ENCODE results near the gene C10orf67.
"Not testable (repeated sequence)": the region's sequence is repeated elsewhere in the genome, so short reads cannot be mapped to it uniquely, and the experiment has no call there.

The C10orf67 gene

GRCh38 chr10:23253780-23254179 lies 90.8 kb downstream of the C10orf67 start:
- no peak overlapping the region for H3K4me3 ChIP-seq (ENCODE audit: low read depth, low read length)
- in situ Hi-C loops (cut with HindIII; ENCODE audit: low sequenced_read_pairs): no loop called here
- no peak for TF ChIP-seq CTCF (IDR thresholded peaks at IDR 0.05; ENCODE audit: low read depth, low read length, missing control alignments)
- DNase-seq (ENCODE audit: low read depth): no peak

- DNase-seq (ENCODE audit: low read depth); H3K4me3 ChIP-seq (ENCODE audit: low read depth, low read length); in situ Hi-C loops (cut with HindIII; ENCODE audit: low sequenced_read_pairs): not testable (repeated sequence)
Measured at GRCh38 chr10:23252859-23253258, 91.7 kb downstream of the C10orf67 start.

- in situ Hi-C loops (cut with HindIII; ENCODE audit: low sequenced_read_pairs); H3K4me3 ChIP-seq (ENCODE audit: low read depth, low read length); DNase-seq (ENCODE audit: low read depth): not testable (repeated sequence)
Measured at GRCh38 chr10:23241779-23242178, 102.8 kb downstream of the C10orf67 start.

GRCh38 chr10:23238015-23238414 lies 106.6 kb downstream of the C10orf67 start:
- TF ChIP-seq CTCF (IDR thresholded peaks at IDR 0.05; ENCODE audit: low read depth, low read length, missing control alignments): no peak
- in situ Hi-C loops (cut with HindIII; ENCODE audit: low sequenced_read_pairs): no loop called here
- H3K4me3 ChIP-seq (ENCODE audit: low read depth, low read length): no peak overlapping the region
- no peak for DNase-seq (ENCODE audit: low read depth)

- no peak for TF ChIP-seq CTCF (IDR thresholded peaks at IDR 0.05; ENCODE audit: low read depth, low read length, missing control alignments)
- no peak for DNase-seq (ENCODE audit: low read depth)
- H3K4me3 ChIP-seq (ENCODE audit: low read depth, low read length): no peak overlapping the region
- in situ Hi-C loops (cut with HindIII; ENCODE audit: low sequenced_read_pairs): no loop called here
Measured at GRCh38 chr10:23230582-23230981, 114.0 kb downstream of the C10orf67 start.

- DNase-seq (ENCODE audit: low read depth): no peak
- in situ Hi-C loops (cut with HindIII; ENCODE audit: low sequenced_read_pairs): no loop called here
- no peak for TF ChIP-seq CTCF (IDR thresholded peaks at IDR 0.05; ENCODE audit: low read depth, low read length, missing control alignments)
- no peak overlapping the region for H3K4me3 ChIP-seq (ENCODE audit: low read depth, low read length)
Measured at GRCh38 chr10:23217471-23217870, 127.1 kb downstream of the C10orf67 start.

- TF ChIP-seq CTCF (IDR thresholded peaks at IDR 0.05; ENCODE audit: low read depth, low read length, missing control alignments): no peak
- H3K4me3 ChIP-seq (ENCODE audit: low read depth, low read length): no peak overlapping the region
- in situ Hi-C loops (cut with HindIII; ENCODE audit: low sequenced_read_pairs): no loop called here
- no peak for DNase-seq (ENCODE audit: low read depth)
Measured at GRCh38 chr10:23205972-23206642, 138.5 kb downstream of the C10orf67 start.

GRCh38 chr10:23204773-23205172 lies 139.8 kb downstream of the C10orf67 start:
- no peak for TF ChIP-seq CTCF (IDR thresholded peaks at IDR 0.05; ENCODE audit: low read depth, low read length, missing control alignments)
- no peak for DNase-seq (ENCODE audit: low read depth)
- in situ Hi-C loops (cut with HindIII; ENCODE audit: low sequenced_read_pairs): no loop called here
- no peak overlapping the region for H3K4me3 ChIP-seq (ENCODE audit: low read depth, low read length)

All from astrocyte of the cerebellum (primary cell).